Stimulated activated CD4-positive, alpha-beta T cell treated with anti-CD3 and anti-CD28 coated beads, Interleukin-15, amount 100 ng/mL, for 24 hours (primary cell): ENCODE measurements around the gene SOX5.

Experiments
- DNase-seq: peaks from one replicate; pipeline ENCODE4 v3.0.0-alpha.2; 2020

Gene SOX5

DNA sequence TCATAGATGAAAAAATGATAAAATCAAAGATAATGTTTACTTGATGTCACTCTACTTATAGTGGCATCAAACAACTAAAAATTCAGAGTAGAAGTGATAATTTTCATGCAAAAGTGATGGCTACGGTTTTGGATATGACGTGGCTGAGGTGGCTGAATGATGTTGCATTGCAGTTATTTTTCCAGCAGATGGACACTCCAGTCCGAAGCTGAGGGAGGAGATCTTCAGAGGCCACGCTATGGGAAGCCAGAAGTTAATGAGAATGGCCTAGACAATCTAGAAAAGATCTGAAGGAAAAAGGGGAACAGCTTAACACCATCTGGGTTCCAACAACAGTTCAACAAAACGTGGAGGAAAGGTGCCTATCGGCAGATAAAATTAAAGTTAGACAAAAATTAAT is 279.8 kb downstream of the SOX5 start:
- no peak for DNase-seq

DNA sequence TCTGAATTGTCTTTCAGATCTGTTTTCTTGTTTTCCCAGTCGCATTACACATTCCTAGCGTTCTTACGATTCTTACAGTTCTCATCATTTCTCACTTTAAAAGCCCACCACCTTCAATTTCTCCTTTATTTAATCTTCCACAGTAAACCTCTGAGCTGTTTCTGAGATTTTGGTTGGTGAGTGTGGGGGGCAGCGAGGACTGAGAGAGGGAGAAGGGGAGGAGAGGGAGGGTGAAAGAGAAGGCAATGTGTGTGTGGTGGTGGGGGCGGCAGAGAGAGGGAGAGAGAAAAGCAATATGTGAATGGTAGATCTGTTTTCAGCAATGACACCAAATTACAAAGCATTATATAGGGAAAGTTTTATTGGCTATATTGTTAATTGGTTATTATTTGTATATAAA is 282.6 kb downstream of the SOX5 start:
- no peak for DNase-seq

DNA sequence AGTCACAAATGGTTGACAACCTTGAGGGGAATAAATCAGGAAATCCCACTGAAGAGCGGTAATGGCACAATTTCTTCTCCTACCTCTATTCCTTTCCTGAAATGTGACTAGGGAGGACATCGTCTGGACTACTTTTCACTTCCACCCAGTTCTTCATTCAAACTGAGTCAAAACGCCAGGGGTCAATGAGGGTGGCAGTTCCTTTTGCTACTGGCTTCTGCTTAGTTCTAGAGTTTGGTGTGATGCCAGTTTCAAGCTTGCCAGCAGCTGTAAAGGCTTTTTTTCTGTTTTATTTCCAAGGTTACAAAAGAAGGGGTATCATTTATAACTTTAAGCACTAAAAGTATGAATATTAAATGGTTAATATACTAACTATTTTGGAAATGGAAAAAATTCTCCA is 286.5 kb downstream of the SOX5 start:
- DNase-seq = no peak

DNA sequence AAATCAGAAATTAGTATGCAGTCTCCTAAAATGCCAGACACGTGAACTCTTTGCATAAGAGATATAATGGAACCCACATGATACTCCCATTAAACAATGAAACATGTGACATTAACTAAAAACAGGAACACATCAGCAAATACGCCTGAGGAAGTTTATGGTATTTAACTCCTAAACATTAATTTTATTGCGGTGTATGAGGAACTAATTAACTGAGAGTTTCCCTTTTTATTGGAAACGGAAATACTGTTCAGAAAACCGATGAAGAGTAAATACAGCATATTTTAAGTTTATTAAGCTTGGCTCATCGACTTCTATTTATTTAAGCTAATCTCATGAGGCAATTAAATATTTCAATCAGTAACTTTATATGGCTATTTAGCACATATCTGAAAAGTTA is 290.3 kb downstream of the SOX5 start:
- DNase-seq = no peak

- DNase-seq = no peak
These were observed 291.9 kb downstream of the SOX5 start for GRCh38 chr12:23657598-23657997.

- no peak for DNase-seq
These were observed 293.6 kb downstream of the SOX5 start for GRCh38 chr12:23655884-23656283.

- DNase-seq = no peak
These were observed 294.4 kb downstream of the SOX5 start for GRCh38 chr12:23655112-23655511.

GRCh38 chr12:23648546-23648945 is 300.9 kb downstream of the SOX5 start:
- no peak for DNase-seq

GRCh38 chr12:23640754-23641153 is 308.7 kb downstream of the SOX5 start:
- DNase-seq = no peak

GRCh38 chr12:23634344-23634743 is 315.1 kb downstream of the SOX5 start:
- DNase-seq = no peak

DNA sequence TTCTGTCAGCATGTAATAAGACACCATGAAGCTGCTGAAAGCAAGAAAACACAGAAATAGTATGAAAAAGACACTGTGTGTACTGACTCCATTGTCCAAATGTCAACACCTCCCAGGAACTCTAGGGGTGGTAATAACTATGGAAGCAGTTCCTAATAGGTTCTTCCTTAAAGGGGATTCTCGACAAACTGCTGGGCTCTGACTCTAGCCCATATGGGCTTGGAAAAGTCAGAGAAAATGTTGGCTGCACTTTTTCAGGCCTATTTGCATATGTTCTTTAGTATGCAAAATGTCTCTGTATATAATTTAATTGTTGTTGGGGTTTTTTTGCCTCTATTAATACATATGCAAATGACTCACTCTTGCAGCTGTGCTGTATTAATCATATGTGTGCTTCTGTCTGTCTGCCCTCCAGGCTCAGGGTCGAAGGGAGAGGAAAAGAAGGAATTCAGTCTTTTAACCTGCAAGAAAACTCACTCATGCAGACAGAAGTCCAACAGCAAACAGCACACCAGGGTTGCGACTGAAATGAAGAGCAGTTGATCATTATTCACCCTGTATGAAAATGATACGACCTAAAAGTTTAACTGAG is 317.6 kb downstream of the SOX5 start:
- no peak for DNase-seq

DNA sequence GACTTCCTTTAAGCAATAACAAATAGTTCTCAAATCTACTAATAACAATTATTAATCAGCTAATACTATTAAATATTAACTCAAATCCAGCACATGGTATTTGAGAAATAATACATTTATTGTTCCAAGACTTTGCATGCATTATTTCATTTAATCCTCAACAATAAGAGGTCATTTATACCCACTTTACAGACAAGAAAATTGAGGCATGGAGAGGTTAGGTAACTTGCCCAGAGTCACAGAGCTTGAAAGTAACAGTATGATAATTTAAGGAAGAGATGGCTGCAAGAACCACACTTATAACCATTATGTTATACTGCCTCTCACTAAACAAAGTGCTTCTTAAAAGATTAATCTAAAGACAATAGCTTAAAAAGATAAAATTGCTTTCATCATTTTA is 318.9 kb downstream of the SOX5 start:
- DNase-seq = no peak

- DNase-seq = no peak
These were observed 320.7 kb downstream of the SOX5 start for GRCh38 chr12:23628806-23629205.

GRCh38 chr12:23626791-23627190 is 322.7 kb downstream of the SOX5 start:
- DNase-seq = no peak

DNA sequence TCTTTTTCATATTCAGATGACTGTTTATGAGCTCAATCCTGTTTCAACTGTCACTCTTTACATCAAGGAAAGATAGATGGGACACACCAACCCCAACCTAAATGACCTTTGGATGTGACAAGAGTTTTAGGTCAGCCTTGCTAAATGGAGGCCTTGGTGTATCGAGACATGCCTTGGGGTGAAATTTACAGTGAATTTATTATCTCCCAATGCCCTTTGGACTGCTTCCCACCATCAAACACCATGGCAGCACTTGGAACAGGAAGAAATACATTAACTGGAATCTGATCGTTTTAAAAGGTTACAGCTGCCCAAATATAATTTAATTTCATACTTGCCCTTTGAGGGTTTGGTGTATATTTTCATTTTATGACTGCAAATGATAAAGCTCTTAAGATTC is 327.6 kb downstream of the SOX5 start:
- DNase-seq = no peak

DNA sequence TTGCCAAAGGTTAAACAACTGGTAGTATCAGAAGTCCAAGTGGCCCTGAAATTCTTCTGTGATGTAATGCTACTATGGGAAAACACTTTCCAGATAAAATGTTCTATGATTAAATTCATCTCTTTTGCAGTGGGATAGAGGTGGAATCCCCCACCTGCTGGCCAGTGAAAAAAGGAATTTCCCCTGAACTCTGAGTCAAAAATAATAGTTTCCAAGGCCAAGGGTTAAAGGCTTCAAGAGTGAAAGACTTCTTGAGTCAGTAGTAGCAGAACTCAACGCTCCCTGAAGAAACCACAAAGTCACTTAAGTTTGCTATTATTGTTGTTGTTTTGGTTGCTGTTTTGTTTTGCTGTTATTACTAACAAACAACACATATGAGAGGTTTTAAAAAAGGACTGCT is 330.8 kb downstream of the SOX5 start:
- no peak for DNase-seq

DNA sequence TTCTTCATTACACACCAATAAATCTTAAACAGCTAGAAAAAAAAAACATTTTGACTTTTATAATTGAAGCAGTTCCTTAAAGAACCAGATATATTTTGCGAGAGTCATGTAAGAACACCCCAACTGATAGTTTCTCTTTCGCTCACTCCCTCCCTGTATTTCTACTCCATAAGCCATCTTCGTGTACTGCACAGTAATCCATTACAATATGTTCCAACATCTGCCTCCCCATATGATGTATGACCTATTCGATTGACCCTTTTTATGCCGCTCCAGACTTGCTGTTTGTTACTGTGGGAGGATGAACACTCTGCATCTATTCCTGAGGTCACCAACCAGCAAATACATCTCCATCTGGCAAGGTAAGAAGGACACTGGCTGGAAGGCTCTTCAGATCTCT is 331.7 kb downstream of the SOX5 start:
- no peak for DNase-seq

GRCh38 chr12:23614280-23614679 is 335.2 kb downstream of the SOX5 start:
- no peak for DNase-seq

- DNase-seq = no peak
These were observed 338.1 kb downstream of the SOX5 start for GRCh38 chr12:23611320-23611719.

DNA sequence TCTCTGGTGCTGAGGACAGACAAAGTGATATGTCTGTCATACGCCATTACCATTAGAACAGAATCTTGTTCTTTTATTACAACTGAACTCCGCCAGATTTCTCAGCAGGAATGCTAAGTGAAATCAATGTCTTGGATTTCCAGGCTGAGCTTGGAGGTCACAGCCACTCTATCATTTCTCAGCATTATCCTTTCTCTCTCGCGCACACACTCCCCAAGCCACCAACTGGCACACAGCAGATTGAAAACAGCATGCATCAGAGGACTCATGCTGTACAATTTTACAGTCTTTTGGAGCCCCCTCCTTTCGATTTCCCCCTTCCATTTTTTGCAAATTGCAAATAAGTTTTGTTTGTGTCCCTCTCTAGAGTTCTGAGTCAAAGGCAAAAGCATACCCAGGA is 348.6 kb downstream of the SOX5 start:
- DNase-seq = no peak

DNA sequence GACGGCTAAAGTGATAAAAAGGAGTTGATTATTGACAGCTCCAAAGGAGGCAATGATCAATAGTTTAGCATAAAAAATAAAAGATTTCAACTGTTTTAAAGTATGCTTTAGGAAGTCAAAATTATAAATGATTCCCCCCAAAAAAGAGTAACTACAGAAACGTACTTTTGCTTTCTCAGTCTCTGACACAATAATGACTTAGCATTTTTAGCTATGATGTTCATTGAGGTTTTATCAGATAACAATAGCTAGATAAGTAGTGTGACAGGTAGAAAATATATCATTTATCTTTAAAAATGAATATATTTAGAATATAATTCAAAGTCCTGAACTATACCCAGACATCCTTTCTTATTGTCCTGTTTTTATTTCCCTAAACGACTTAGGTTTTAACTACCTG is 352.9 kb downstream of the SOX5 start:
- DNase-seq = no peak

DNA sequence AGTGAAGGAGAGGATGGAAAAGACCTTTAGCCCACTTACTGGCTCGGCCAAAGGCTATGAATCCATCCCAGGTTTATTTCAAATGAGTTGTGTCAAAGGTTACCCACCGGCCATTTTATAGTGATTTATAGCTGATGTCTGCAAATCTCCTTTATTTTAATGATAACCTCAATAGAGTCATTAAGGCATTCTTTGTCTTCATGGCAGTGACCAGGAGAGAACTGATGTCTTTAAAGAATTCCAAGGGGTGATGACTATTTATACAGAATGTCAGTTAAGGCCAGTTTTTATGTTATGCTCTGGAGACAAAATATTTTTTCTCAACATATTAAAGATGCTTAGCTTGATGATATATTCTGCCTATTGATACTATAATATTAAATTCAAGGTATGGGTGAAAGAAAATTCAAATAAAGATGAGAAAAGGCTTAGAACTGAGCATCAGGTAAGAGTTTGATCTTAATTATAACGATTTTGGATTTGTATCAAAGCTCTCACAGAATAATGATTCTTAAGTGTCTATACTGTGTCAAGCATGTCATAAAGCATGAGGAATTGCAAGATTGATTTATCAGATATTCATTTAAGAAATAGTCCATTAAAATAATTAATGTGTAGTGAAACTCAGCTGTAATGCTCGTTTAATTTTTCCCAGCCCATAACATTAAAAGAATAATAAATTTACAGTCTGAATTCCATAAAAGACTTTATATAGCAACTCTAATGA is 361.5 kb downstream of the SOX5 start:
- DNase-seq = no peak

DNA sequence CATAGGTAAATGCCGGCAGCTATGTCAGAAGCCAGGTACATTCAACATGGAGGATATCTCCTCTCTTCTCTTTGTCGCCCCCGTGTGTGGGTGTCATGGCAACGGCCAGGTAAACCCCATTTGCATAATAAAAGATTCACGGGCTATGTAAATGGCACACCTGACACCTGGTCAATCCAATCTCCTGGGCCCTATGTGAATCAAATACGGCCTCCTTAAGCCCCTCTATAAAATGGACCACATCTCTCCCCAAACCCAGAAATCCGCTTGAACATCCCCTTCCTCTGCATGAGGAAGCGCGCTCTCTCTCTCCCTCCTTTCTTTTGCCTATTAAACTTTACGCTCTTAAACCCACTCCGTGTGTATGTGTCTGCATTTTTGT is 363.7 kb downstream of the SOX5 start:
- DNase-seq = no peak

GRCh38 chr12:23585156-23585781 is 364.2 kb downstream of the SOX5 start:
- no peak for DNase-seq

DNA sequence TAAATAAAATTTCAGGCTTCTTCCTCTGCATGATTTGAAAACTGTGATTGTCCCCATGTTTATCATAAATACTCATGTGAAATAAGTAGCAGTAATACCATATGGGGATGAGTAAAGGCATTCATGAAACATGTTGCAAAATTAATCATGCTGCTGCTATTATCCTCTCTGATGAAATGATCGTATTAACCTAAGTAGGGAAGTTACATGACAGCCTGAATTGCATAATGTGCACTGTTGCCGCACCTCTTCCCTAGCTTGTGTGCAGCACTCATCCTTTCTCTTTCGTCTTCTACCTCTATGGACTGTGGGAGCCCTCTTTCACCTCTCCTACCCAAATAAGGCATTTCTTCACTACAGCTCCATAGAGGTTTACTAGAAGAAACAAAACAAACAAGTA is 367.6 kb downstream of the SOX5 start:
- DNase-seq = no peak
